GM12874 (cell line): ENCODE results near the gene THEMIS.

Source experiments
- CTCF ChIP-seq: IDR thresholded peaks from 2 replicates; pipeline ENCODE4 v1.5.1; 2011; ENCODE audit warnings: low read depth, mild to moderate bottlenecking, control low read depth, low read length, moderate library complexity; ENCODE audit not compliant: insufficient read depth

Gene THEMIS

GRCh38 chr6:127900935-127901334, at the start of gene THEMIS:
Gene THEMIS, minus strand, starts transcription at chr6:127901058. Its CDS starts 126 bp downstream, at chr6:127900932.
- TF ChIP-seq CTCF: no peak

- TF ChIP-seq CTCF: no peak
Observed at GRCh38 chr6:127949251-127949650, 48.4 kb upstream of the THEMIS start.

GRCh38 chr6:127946388-127946787, 45.5 kb upstream of the THEMIS start:
- TF ChIP-seq CTCF: no peak

GRCh38 chr6:127945434-127946097, 44.7 kb upstream of the THEMIS start:
- no peak for TF ChIP-seq CTCF

- no peak for TF ChIP-seq CTCF
Observed at GRCh38 chr6:127941228-127941627, 40.4 kb upstream of the THEMIS start.

- no peak for TF ChIP-seq CTCF
Observed at GRCh38 chr6:127939442-127940066, 38.7 kb upstream of the THEMIS start.

- no peak for TF ChIP-seq CTCF
Observed at GRCh38 chr6:127938701-127939100, 37.8 kb upstream of the THEMIS start.
